ENCODE measurements around the gene NPTX2.

DNA sequence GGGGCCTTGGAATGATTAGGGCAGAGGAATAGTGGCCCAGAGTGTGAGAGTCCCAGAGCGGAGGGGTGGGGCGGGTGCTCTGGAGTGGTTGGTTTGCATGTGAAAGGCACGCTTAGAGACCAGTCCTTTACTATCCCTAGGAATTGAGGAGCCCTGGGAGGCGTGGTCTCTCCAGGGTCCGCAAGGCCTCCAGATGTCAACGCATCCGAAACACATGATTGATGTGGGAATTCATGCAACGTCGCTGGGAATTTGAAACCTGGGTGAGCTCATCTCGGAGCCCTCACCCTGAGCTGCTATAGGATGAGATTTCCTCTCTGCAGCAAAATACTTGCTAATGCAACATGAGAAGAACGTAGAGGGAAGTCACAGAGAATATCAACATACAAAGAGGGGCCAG lies 51.2 kb downstream of the NPTX2 start:
- TF ChIP-seq CTCF (IDR thresholded peaks at IDR 0.05) (no peak), POLR2A (IDR thresholded peaks at IDR 0.05) (no peak)
